Esophagus (tissue), 2 donors: ENCODE measurements around the gene DPP6. TPM values are rescaled to one million over a fixed set of nuclear protein-coding genes. Genes with fewer than 3 reads are reported as not detected.

Experiments used
- H3K27ac ChIP-seq, 2 donors: one replicate each; pipeline ENCODE4 v1.5.1; 2013; ENCODE audit warnings: low read depth in 2 of 2, mild to moderate bottlenecking in 2 of 2, inconsistent platforms in 1 of 2, low read length in 1 of 2, moderate library complexity in 1 of 2
- H3K27me3 ChIP-seq, 2 donors: one replicate each; pipeline ENCODE4 v1.6.1; 2013; ENCODE audit warnings: low read length in 2 of 2, control low read depth in 1 of 2, mild to moderate bottlenecking in 1 of 2; ENCODE audit not compliant: insufficient read depth in 2 of 2, control insufficient read depth in 1 of 2
- H3K36me3 ChIP-seq, 2 donors: one replicate each; pipeline ENCODE4 v1.6.1; 2013; ENCODE audit warnings: low read length in 1 of 2; ENCODE audit not compliant: control insufficient read depth in 2 of 2, insufficient read depth in 2 of 2
- H3K4me1 ChIP-seq, 2 donors: one replicate each; pipeline ENCODE4 v1.6.1; 2013; ENCODE audit warnings: low read length in 1 of 2; ENCODE audit not compliant: control insufficient read depth in 2 of 2, insufficient read depth in 2 of 2
- H3K4me3 ChIP-seq, 2 donors: one replicate each; pipeline ENCODE4 v1.5.1; 2013; ENCODE audit warnings: low read length in 2 of 2, mild to moderate bottlenecking in 2 of 2, low read depth in 1 of 2, moderate library complexity in 1 of 2
- H3K9me3 ChIP-seq, 2 donors: one replicate each; pipeline ENCODE4 v1.6.1; 2013; ENCODE audit warnings: mild to moderate bottlenecking in 2 of 2, low read depth in 1 of 2, low read length in 1 of 2, moderate library complexity in 1 of 2; ENCODE audit not compliant: control insufficient read depth in 2 of 2, insufficient read depth in 1 of 2
- WGBS, 2 donors: extraction: QIAGEN DNeasy Blood & Tissue Kit; methylation state at CpG; one replicate each; pipeline ENCODE4 v1.1.7; 2013; 5-methylcytosine and 5-hydroxymethylcytosine counted together
- polyA plus RNA-seq, 2 donors: library from polyadenylated mRNA; stranded (reverse); fragments of 200-250 nt; gene quantifications; one replicate each; pipeline ENCODE4 v1.2.3, GENCODE V29; 2013
- donor health status: healthy with polysubstance abuse.
- donor health status: Bipolar disorder and iron deficiency.

The DPP6 gene
- polyA plus RNA-seq, 2 donors, result 0.24 to 0.60 TPM

- Histone ChIP-seq H3K36me3 (no peaks in the 10 kb centered on the region), H3K4me1 (no peaks in the 10 kb centered on the region), H3K4me3 (no peak overlapping the region), H3K27me3 (no peaks in the 10 kb centered on the region), H3K27ac (no peak overlapping the region), H3K9me3 (peaks cover 3 to 18% of the 10 kb centered on the region in 2 donors)
- WGBS, 2 donors, result 90 to 92% methylated on average over 7 of the region's 7 CpGs
These were observed 524.4 kb downstream of the DPP6 start for GRCh38 chr7:154576604-154577003.

DNA sequence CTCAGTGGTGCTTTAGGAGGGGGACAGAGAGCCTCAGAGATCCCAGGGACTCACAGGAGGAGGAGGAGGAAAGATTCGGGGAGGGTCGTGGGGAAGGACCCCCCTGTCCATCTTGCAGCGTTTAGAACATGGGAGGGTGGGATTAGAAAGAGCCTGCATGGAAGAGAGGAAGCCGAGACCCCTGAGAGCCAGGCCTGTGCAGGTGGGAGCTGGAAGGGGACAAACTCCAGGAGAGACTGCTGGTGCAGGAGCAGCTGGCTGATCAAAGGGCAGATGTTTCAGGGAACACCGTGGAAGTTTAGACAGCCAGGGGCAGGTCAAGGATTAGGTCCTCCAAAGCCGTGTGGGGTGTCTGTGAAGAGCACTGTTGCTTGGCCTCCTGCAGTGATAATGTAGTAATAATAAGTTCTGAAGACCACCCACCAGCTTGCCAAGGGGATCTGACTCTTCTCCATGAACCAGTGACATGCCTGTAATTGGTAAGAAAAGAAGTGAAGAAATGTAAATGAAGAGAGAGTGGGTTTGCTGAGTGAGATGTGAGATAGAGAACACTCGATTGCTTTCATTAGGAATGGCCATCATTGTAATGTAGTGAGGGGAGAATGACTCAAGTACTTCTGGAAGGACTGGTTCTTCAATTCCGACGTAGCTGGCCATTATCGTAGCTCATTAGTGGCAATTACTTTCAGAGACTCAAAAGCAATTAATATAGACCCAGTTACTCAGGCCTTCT lies 525.1 kb downstream of the DPP6 start:
- H3K4me1 ChIP-seq, result no peaks in the 10 kb centered on the region
- peaks cover 3 to 18% of the 10 kb centered on the region in 2 donors for H3K9me3 ChIP-seq
- 78 to 84% methylated on average over 10 of the region's 10 CpGs for WGBS, 2 donors
- no peaks in the 10 kb centered on the region for H3K36me3 ChIP-seq
- no peak overlapping the region for H3K27ac ChIP-seq
- H3K27me3 ChIP-seq, result no peaks in the 10 kb centered on the region
- H3K4me3 ChIP-seq, result no peak overlapping the region

DNA sequence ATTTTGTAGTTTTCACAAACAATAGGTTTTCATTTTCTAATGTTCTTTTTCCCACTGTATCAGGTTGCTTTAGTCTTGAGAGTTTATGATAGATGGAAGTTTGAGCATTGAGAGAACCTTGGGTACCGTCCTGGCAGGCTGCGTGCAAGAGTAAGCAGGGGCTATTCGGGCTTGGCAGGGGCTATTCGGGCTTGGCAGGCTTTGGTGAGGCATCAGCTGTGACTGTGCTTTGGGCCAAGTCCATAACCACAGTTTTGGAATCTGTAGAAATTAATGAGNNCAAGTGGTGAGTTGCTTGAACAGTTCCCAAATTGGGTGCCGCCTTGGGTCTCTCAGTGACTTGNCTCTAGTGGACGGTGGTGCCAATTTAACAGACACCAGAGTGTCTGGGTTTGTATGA lies 526.1 kb downstream of the DPP6 start:
- Histone ChIP-seq H3K9me3 (peaks cover 3 to 18% of the 10 kb centered on the region in 2 donors), H3K27ac (no peak overlapping the region), H3K4me3 (no peak overlapping the region), H3K36me3 (no peaks in the 10 kb centered on the region), H3K4me1 (no peaks in the 10 kb centered on the region), H3K27me3 (no peaks in the 10 kb centered on the region)
- 80 to 82% methylated on average over 6 of the region's 6 CpGs for WGBS, 2 donors

GRCh38 chr7:154579711-154580110 lies 527.5 kb downstream of the DPP6 start:
- Histone ChIP-seq H3K4me3 (no peak overlapping the region), H3K4me1 (no peaks in the 10 kb centered on the region), H3K36me3 (no peaks in the 10 kb centered on the region), H3K9me3 (peaks cover 6 to 18% of the 10 kb centered on the region in 2 donors), H3K27me3 (no peaks in the 10 kb centered on the region), H3K27ac (no peak overlapping the region)
- WGBS, 2 donors, result 86 to 88% methylated on average over 9 of the region's 9 CpGs

- no peaks in the 10 kb centered on the region for H3K27me3 ChIP-seq
- peaks cover 6 to 15% of the 10 kb centered on the region in 2 donors for H3K9me3 ChIP-seq
- no peaks in the 10 kb centered on the region for H3K4me1 ChIP-seq
- H3K4me3 ChIP-seq, result no peak overlapping the region
- H3K36me3 ChIP-seq, result no peaks in the 10 kb centered on the region
- H3K27ac ChIP-seq, result no peak overlapping the region
- WGBS, 2 donors, result 79 to 83% methylated on average over 10 of the region's 10 CpGs
These were observed 529.2 kb downstream of the DPP6 start for GRCh38 chr7:154581251-154581890.

- Histone ChIP-seq H3K4me3 (no peak overlapping the region), H3K27me3 (no peaks in the 10 kb centered on the region), H3K9me3 (peaks cover 6 to 20% of the 10 kb centered on the region in 2 donors), H3K27ac (no peak overlapping the region), H3K36me3 (no peaks in the 10 kb centered on the region), H3K4me1 (no peaks in the 10 kb centered on the region)
- WGBS, 2 donors, result 91 to 92% methylated on average over 15 of the region's 15 CpGs
These were observed 531.3 kb downstream of the DPP6 start for GRCh38 chr7:154583454-154583853.

GRCh38 chr7:154584352-154585252 lies 532.4 kb downstream of the DPP6 start:
- H3K36me3 ChIP-seq, result no peaks in the 10 kb centered on the region
- no peak overlapping the region for H3K4me3 ChIP-seq
- H3K4me1 ChIP-seq, result no peaks in the 10 kb centered on the region
- WGBS, 2 donors, result 43% methylated on average over 20 of the region's 20 CpGs
- H3K27ac ChIP-seq, result no peak overlapping the region
- H3K27me3 ChIP-seq, result no peaks in the 10 kb centered on the region
- peaks cover 6 to 20% of the 10 kb centered on the region in 2 donors for H3K9me3 ChIP-seq

GRCh38 chr7:154587792-154588191 lies 535.6 kb downstream of the DPP6 start:
- Histone ChIP-seq H3K9me3 (peaks cover 4 to 26% of the 10 kb centered on the region in 2 donors), H3K4me3 (no peak overlapping the region), H3K36me3 (no peaks in the 10 kb centered on the region), H3K27me3 (no peaks in the 10 kb centered on the region), H3K27ac (no peak overlapping the region), H3K4me1 (no peaks in the 10 kb centered on the region)
- WGBS, 2 donors, result 56 to 76% methylated on average over 9 of the region's 9 CpGs

DNA sequence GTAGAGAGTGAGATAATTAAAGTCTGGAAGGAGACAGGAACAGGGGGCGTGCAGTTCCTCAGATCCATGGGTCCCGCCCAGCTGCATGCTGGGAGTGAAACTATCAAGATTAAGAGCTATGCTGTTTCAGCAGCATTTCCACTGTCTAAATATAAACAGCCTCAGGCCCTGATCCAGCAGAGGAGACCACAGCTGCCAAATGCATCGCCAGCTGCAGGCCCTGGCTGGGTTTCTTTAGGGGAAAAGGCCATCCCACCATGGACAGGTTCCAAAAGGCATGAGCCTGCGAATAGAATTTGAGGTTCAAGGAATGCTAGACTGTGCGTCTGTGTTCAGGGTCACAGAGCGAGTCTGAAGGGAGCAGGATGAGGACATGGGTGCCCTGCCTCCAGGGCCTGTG lies 539.3 kb downstream of the DPP6 start:
- 62 to 76% methylated on average over 6 of the region's 6 CpGs for WGBS, 2 donors
- H3K36me3 ChIP-seq, result no peaks in the 10 kb centered on the region
- no peaks in the 10 kb centered on the region for H3K4me1 ChIP-seq
- no peak overlapping the region for H3K27ac ChIP-seq
- no peaks in the 10 kb centered on the region for H3K27me3 ChIP-seq
- no peak overlapping the region for H3K4me3 ChIP-seq
- peaks cover 0 to 10% of the 10 kb centered on the region in 2 donors for H3K9me3 ChIP-seq
